Endodermal cell (in vitro differentiated cells): ENCODE results near the gene PTPRN2. TPM values are rescaled to one million over a fixed set of nuclear protein-coding genes. Genes with fewer than 3 reads are reported as not detected.
"Not testable (repeated sequence)": the region's sequence is repeated elsewhere in the genome, so short reads cannot be mapped to it uniquely, and the experiment has no call there.

Experiments used
- DNase-seq: peaks from one replicate; pipeline ENCODE4 v3.0.0-alpha.2; 2017
- H3K27ac ChIP-seq: 2 replicates; pipeline ENCODE4 v1.5.1; 2013; ENCODE audit warnings: mild to moderate bottlenecking, low read depth, low read length, moderate library complexity
- H3K27me3 ChIP-seq: 2 replicates; pipeline ENCODE4 v1.6.1; 2013; ENCODE audit warnings: mild to moderate bottlenecking, low read length, moderate library complexity; ENCODE audit not compliant: insufficient read depth, control insufficient read depth, poor library complexity, severe bottlenecking
- H3K36me3 ChIP-seq: 2 replicates; pipeline ENCODE4 v1.7.0; 2013; ENCODE audit warnings: mild to moderate bottlenecking, low read length, moderate library complexity; ENCODE audit not compliant: control insufficient read depth, insufficient read depth
- H3K4me1 ChIP-seq: one replicate; pipeline ENCODE4 v1.7.0; 2013; ENCODE audit warnings: low read length; ENCODE audit not compliant: control insufficient read depth, insufficient read depth
- H3K4me3 ChIP-seq: 2 replicates; pipeline ENCODE4 v1.5.1; 2013; ENCODE audit warnings: mild to moderate bottlenecking, low read length, moderate library complexity
- H3K9ac ChIP-seq: 2 replicates; pipeline ENCODE4 v1.6.1; 2013; ENCODE audit warnings: mild to moderate bottlenecking, low read length, moderate library complexity; ENCODE audit not compliant: poor library complexity, severe bottlenecking; ENCODE audit errors: extremely low read depth
- H3K9me3 ChIP-seq: 2 replicates; pipeline ENCODE4 v1.6.1; 2013; ENCODE audit warnings: mild to moderate bottlenecking, low read length, moderate library complexity; ENCODE audit not compliant: control insufficient read depth
- H3K27ac Mint-ChIP-seq: 2 replicates; pipeline ENCODE4 v1.8.0; 2020; ENCODE audit warnings: mixed read lengths
- H3K27me3 Mint-ChIP-seq: 2 replicates; pipeline ENCODE4 v1.8.0; 2021; ENCODE audit warnings: mild to moderate bottlenecking, mixed read lengths; ENCODE audit not compliant: insufficient read depth
- H3K36me3 Mint-ChIP-seq: 2 replicates; pipeline ENCODE4 v1.8.0; 2020; ENCODE audit warnings: low read depth, mixed read lengths
- H3K4me1 Mint-ChIP-seq: 2 replicates; pipeline ENCODE4 v1.8.0; 2020; ENCODE audit warnings: mixed read lengths
- H3K4me3 Mint-ChIP-seq: 2 replicates; pipeline ENCODE4 v1.8.0; 2020; ENCODE audit warnings: mild to moderate bottlenecking, moderate library complexity, mixed read lengths
- H3K9me3 Mint-ChIP-seq: 2 replicates; pipeline ENCODE4 v1.8.0; 2020; ENCODE audit warnings: mild to moderate bottlenecking, mixed read lengths
- CTCF ChIP-seq: fragments of 200-600 bp; sonication (generic); conservative IDR thresholded peaks from 2 replicates; pipeline ENCODE4 v1.5.0; 2021; ENCODE audit warnings: antibody characterized with exemption, mild to moderate bottlenecking
- WGBS, 2 experiments: methylation state at CpG; one replicate each; pipeline versions ENCODE4 v1.1.5 to v1.1.7; 2013; ENCODE audit warnings: missing lambda C conversion rate in 2 of 2, mixed read lengths in 1 of 2; ENCODE audit not compliant: insufficient coverage in 1 of 2, insufficient read length in 1 of 2; 5-methylcytosine and 5-hydroxymethylcytosine counted together
- total RNA-seq, 2 donors: library from RNA; stranded (reverse); fragmentation: NEBNext Ultra II Directional in 1 of 2; extraction: Animal tissue kit (Norgen Biotek cat#: 25700) in 1 of 2; gene quantifications; 2 replicates in 1 of 2; 3 replicates in 1 of 2; pipeline ENCODE4 v1.2.1, GENCODE V29; 2021

The PTPRN2 gene
- total RNA-seq, 2 donors from 2014 or later = 0.69 to 1.2 TPM

GRCh38 chr7:158535079-158535478 lies 52.5 kb downstream of the PTPRN2 start:
- no peaks in the 10 kb centered on the region for H3K4me1 ChIP-seq
- Mint-ChIP-seq H3K27me3 (no peaks in the 10 kb centered on the region), H3K4me1 (no peaks in the 10 kb centered on the region), H3K4me3 (no peak overlapping the region), H3K36me3 (no peaks in the 10 kb centered on the region), H3K9me3 (peaks cover 2% of the 10 kb centered on the region), H3K27ac (no peak overlapping the region)
- H3K9ac ChIP-seq = no peak overlapping the region
- TF ChIP-seq CTCF = no peak
- no peak overlapping the region for H3K27ac ChIP-seq
- H3K36me3 ChIP-seq = no peaks in the 10 kb centered on the region
- H3K27me3 ChIP-seq = no peaks in the 10 kb centered on the region
- 49 to 55% methylated on average over 2 to 4 of the region's 4 CpGs for WGBS, 2 experiments
- peaks cover 80% of the 10 kb centered on the region for H3K9me3 ChIP-seq
- DNase-seq = no peak
- H3K4me3 ChIP-seq = no peak overlapping the region

GRCh38 chr7:158534598-158534997 lies 53.0 kb downstream of the PTPRN2 start:
- Mint-ChIP-seq H3K9me3 (peaks cover 2% of the 10 kb centered on the region), H3K36me3 (no peaks in the 10 kb centered on the region), H3K27me3 (no peaks in the 10 kb centered on the region), H3K27ac (no peak overlapping the region), H3K4me3 (no peak overlapping the region), H3K4me1 (no peaks in the 10 kb centered on the region)
- Histone ChIP-seq H3K4me3 (no peak overlapping the region), H3K9me3 (peaks cover 80% of the 10 kb centered on the region), H3K36me3 (no peaks in the 10 kb centered on the region), H3K27me3 (no peaks in the 10 kb centered on the region), H3K27ac (no peak overlapping the region), H3K4me1 (no peaks in the 10 kb centered on the region), H3K9ac (no peak overlapping the region)
- 74 to 82% methylated on average over 10 to 16 of the region's 16 CpGs for whole genome bisulfite sequencing, 2 experiments
- no peak for TF ChIP-seq CTCF
- no peak for DNase-seq

- H3K9ac ChIP-seq, H3K36me3 ChIP-seq, H3K4me3 ChIP-seq, H3K27me3 Mint-ChIP-seq, H3K27ac Mint-ChIP-seq, H3K4me3 Mint-ChIP-seq, H3K4me1 ChIP-seq, H3K27me3 ChIP-seq, DNase-seq, H3K4me1 Mint-ChIP-seq, H3K27ac ChIP-seq, H3K9me3 Mint-ChIP-seq, H3K36me3 Mint-ChIP-seq: not testable (repeated sequence)
- 33 to 62% methylated on average over 1 to 12 of the region's 12 CpGs for WGBS, 2 experiments
- peaks cover 80% of the 10 kb centered on the region for H3K9me3 ChIP-seq
These were observed 53.5 kb downstream of the PTPRN2 start for GRCh38 chr7:158534134-158534515.
